HAP-1 (cell line): ENCODE results near the gene RADIL.

Source experiments
- DNase-seq, 2 experiments: peaks; one replicate each; pipeline ENCODE4 v3.0.0-alpha.2; 2016 to 2020; ENCODE audit warnings: low spot score in 2 of 2
- H3K27me3 ChIP-seq: fragments of 250-450 bp; sonication (Bioruptor Pico); 2 replicates; pipeline ENCODE4 v1.5.1; 2020; ENCODE audit warnings: low read depth, mild to moderate bottlenecking, moderate library complexity
- H3K36me3 ChIP-seq: fragments of 250-450 bp; sonication (Bioruptor Pico); replicated peaks from 2 replicates; pipeline ENCODE4 v1.5.1; 2020; ENCODE audit warnings: mild to moderate bottlenecking
- H3K4me1 ChIP-seq: fragments of 250-450 bp; sonication (Bioruptor Pico); 2 replicates; pipeline ENCODE4 v1.5.1; 2020; ENCODE audit warnings: mild to moderate bottlenecking
- H3K4me3 ChIP-seq: fragments of 250-450 bp; sonication (Bioruptor Pico); 2 replicates; pipeline ENCODE4 v1.5.1; 2020; ENCODE audit warnings: mild to moderate bottlenecking, moderate library complexity
- H3K9me3 ChIP-seq: fragments of 250-450 bp; sonication (Bioruptor Pico); 2 replicates; pipeline ENCODE4 v1.5.1; 2020; ENCODE audit warnings: mild to moderate bottlenecking, moderate library complexity
- in situ Hi-C: fragments of 300-500 bp; cut with MboI; formaldehyde crosslinking; loops from 3 replicates; pipeline ENCODE4 v1.14.3; 2020; ENCODE audit warnings: low sequenced_read_pairs, inconsistent platforms, mixed read lengths

The RADIL gene

GRCh38 chr7:4854916-4855315, 28.6 kb downstream of the RADIL start:
- H3K9me3 ChIP-seq = no peaks in the 10 kb centered on the region
- in situ Hi-C loops = no loop called here
- no peaks in the 10 kb centered on the region for H3K27me3 ChIP-seq
- H3K4me1 ChIP-seq = peaks cover under 1% of the 10 kb centered on the region; the same call in 1 of the 2 replicates
- DNase-seq = no peak
- H3K4me3 ChIP-seq = no peak overlapping the region
- H3K36me3 ChIP-seq = no peaks in the 10 kb centered on the region

DNA sequence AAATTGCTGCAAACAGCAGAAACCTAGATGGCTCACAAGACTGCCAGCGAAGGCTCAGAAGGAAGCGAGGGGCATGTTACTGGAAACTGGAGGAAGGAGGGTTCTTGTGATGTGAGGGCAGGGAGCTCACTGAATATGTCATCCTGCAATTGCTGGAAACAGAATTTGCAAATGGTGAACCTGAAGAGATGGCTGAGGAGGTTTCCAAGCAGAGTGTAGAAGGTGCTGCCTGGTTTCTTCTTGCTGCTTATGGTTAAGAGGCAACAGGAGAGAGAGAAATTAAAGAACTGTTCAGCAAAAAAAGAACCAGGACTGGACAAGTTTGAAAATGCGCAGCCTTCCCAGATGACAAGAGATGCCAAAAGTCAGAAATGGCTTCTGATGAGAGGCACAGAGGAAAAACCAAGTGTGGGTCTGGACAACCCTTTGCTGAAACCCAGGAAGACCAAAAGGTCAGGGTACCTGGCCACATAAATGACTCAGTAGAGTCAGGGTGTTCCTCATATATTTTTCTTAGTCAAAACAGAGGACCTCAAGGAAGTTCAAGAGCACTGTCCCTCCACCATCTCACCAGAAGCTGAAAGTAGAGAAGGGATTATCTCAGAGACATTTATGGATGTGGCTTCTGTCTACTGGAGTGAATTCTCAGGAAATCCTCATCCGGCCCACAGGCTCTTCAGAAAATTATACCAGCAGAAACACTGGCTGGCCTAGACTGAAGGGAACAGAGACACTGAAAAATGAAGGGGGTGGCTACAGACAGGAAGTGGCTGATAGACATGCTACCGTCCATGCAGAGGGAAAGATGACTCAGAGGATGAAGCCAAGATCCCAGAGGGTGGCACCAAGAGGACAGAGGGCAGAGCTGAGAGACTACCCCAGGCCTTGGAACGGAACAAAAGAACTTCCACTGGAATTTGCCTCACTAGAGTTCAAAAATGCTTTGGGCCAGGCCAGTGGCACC, 31.8 kb downstream of the RADIL start:
- no peak for DNase-seq
- in situ Hi-C loops = no loop called here
- Histone ChIP-seq H3K9me3 (no peaks in the 10 kb centered on the region), H3K4me3 (no peak overlapping the region), H3K36me3 (no peaks in the 10 kb centered on the region), H3K4me1 (peaks cover 9% of the 10 kb centered on the region), H3K27me3 (no peaks in the 10 kb centered on the region)

- Histone ChIP-seq H3K4me1 (peaks cover 9% of the 10 kb centered on the region), H3K36me3 (no peaks in the 10 kb centered on the region), H3K9me3 (no peaks in the 10 kb centered on the region), H3K4me3 (no peak overlapping the region), H3K27me3 (no peaks in the 10 kb centered on the region)
- in situ Hi-C loops = no loop called here
- no peak for DNase-seq
These were observed 33.2 kb downstream of the RADIL start for GRCh38 chr7:4850262-4850795.

- Histone ChIP-seq H3K4me1 (peaks cover 9% of the 10 kb centered on the region), H3K27me3 (no peaks in the 10 kb centered on the region), H3K9me3 (no peaks in the 10 kb centered on the region), H3K4me3 (no peak overlapping the region), H3K36me3 (no peaks in the 10 kb centered on the region)
- DNase-seq = peak; percentile 28 to 59
- in situ Hi-C loops = no loop called here
These were observed 34.1 kb downstream of the RADIL start for GRCh38 chr7:4849390-4849789.

DNA sequence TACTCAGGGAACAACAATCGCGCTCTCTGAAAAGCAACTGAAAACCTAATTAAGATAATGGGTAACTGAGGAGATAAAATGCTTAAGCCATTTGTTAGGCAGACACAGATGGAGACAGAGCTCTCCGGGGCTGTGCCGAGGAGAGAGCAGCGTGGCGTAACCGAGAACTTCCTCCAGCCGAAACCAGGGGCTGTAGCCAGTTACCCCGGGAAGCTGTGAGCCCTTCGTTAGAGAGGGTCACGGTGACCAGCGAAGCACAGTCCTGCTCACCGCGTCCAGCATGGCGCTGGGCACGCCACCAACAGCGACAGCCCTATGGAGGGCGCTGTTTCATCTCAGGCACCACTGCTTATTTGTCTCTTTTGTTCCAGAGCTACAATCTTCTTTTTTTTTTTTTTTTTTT, 37.8 kb downstream of the RADIL start:
- Histone ChIP-seq H3K36me3 (no peaks in the 10 kb centered on the region), H3K4me1 (peaks cover 9% of the 10 kb centered on the region), H3K4me3 (no peak overlapping the region), H3K27me3 (no peaks in the 10 kb centered on the region), H3K9me3 (no peaks in the 10 kb centered on the region)
- DNase-seq = no peak
- in situ Hi-C loops = no loop called here

- H3K4me1 ChIP-seq = no peaks in the 10 kb centered on the region
- H3K36me3 ChIP-seq = no peaks in the 10 kb centered on the region
- DNase-seq = no peak
- H3K4me3 ChIP-seq = no peak overlapping the region
- H3K9me3 ChIP-seq = no peaks in the 10 kb centered on the region
- in situ Hi-C loops = no loop called here
- no peaks in the 10 kb centered on the region for H3K27me3 ChIP-seq
These were observed 41.0 kb downstream of the RADIL start for GRCh38 chr7:4842319-4843064.

DNA sequence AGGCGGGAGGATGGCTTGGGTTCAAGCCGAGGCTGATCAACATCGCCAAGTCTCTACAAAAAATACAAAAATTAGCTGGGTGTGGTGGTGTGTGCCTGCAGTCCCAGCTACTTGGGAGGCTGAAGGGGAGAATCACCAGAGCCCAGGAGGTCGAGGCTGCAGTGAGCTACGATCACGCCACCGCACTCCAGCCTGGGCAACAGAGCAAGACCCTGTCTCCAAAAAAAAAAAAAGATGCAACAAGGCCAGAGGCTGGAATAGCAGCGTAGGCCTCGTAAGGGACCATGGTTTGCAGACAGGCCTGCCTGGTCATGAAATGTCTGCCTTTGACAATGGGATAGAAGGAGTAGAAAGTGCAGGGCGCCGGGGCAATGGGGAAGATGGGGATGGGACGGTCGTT, 41.7 kb downstream of the RADIL start:
- Histone ChIP-seq H3K36me3 (no peaks in the 10 kb centered on the region), H3K27me3 (no peaks in the 10 kb centered on the region), H3K9me3 (no peaks in the 10 kb centered on the region), H3K4me1 (no peaks in the 10 kb centered on the region), H3K4me3 (no peak overlapping the region)
- DNase-seq = no peak
- in situ Hi-C loops = no loop called here

DNA sequence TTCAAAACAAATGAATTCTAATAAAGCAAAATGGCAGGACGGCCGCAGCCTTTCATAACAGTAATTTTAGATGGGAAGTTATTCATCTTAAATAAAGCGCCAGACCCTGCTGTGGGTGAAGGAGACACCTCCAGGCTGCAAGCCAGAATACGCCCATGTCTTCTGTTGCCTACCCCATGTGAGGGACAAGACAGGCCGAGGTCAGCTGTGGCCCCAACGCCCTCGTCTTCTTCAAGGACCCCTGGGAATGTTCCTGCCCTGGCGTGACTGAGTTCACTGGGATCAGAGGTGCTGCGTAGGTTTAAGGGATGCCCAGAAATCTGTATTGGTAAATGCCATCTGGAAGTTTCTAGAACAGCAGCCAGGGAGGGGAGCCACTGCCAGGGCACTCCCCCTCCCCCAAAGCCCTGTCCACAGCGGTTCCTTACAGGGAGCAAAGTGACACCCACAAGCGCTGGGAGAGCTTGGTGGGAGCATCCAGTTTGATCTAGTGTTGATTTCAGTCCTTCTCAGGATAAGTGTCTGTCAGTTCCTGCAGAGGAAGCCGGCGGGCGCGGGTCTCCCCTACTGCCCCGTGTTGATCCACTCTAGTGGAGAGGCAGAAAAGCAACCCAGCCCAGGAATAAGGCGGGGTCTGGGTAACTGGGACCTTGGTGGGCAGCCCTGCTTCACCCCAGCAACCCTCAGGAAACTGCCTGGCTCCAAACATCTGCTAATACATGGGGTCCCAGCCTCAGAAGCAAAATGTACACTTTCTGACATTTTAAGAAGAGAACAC, 42.3 kb downstream of the RADIL start:
- Histone ChIP-seq H3K36me3 (no peaks in the 10 kb centered on the region), H3K4me3 (no peak overlapping the region), H3K4me1 (no peaks in the 10 kb centered on the region), H3K27me3 (no peaks in the 10 kb centered on the region), H3K9me3 (no peaks in the 10 kb centered on the region)
- DNase-seq = peak in 1 of 2 experiments; percentile 2
- in situ Hi-C loops = no loop called here

DNA sequence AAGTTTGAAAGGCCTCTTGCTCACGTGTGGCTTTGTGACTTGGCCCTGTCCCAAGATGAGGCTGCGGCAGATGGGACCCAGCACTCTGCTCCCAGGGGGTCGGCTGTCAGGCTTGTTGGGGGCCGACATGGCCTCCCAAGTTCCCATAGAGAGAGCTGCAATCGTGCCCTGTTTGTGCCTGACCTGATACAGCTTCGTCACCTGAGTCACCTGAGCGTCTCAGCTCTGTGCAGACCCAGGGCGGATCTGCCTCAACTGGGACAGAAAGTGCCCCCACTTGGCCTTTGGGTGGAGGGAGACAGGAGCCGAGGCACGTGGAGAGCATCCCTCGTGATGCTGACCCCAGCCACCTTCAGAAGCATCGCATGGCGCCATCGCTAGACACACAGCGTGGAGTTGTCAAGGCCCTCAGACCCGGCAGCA, 43.4 kb downstream of the RADIL start:
- Histone ChIP-seq H3K4me3 (no peak overlapping the region), H3K36me3 (no peaks in the 10 kb centered on the region), H3K27me3 (no peaks in the 10 kb centered on the region), H3K4me1 (no peaks in the 10 kb centered on the region), H3K9me3 (no peaks in the 10 kb centered on the region)
- in situ Hi-C loops = no loop called here
- no peak for DNase-seq

DNA sequence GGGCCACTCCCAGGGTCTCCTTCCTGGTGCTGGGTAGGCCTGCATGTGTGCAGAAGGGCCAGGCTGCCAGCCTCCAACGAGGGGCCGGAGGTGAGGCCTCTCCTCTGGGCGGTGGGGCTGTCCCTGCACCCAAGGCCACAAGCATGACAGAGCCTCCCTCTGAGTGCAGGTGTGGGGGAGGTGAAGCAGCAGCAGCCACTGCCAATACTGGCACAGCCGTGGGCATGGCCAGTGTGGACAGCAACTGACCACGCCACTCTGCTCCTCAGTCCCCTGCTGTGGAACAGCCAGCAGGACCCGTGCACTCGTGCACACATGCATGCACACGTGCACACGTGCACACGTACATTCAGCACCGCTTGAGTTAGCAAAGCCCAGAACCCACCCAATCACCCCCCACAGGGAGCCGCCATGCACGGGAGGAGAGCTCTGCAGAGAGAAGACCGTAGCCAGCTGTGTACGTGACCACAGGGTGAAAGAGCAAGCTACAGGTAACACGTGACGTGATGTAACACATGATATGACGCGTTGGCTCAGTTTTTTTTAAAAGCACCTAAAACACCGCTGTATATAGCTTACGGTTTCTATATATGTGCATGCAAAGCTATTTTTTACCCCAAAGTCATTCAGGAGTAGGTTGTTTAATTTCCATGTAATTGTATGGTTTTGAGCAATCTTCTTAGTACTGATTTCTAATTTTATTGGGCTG, 44.7 kb downstream of the RADIL start:
- H3K4me1 ChIP-seq = no peaks in the 10 kb centered on the region
- H3K4me3 ChIP-seq = no peak overlapping the region
- H3K27me3 ChIP-seq = no peaks in the 10 kb centered on the region
- no peaks in the 10 kb centered on the region for H3K36me3 ChIP-seq
- in situ Hi-C loops = no loop called here
- DNase-seq = no peak
- no peaks in the 10 kb centered on the region for H3K9me3 ChIP-seq

DNA sequence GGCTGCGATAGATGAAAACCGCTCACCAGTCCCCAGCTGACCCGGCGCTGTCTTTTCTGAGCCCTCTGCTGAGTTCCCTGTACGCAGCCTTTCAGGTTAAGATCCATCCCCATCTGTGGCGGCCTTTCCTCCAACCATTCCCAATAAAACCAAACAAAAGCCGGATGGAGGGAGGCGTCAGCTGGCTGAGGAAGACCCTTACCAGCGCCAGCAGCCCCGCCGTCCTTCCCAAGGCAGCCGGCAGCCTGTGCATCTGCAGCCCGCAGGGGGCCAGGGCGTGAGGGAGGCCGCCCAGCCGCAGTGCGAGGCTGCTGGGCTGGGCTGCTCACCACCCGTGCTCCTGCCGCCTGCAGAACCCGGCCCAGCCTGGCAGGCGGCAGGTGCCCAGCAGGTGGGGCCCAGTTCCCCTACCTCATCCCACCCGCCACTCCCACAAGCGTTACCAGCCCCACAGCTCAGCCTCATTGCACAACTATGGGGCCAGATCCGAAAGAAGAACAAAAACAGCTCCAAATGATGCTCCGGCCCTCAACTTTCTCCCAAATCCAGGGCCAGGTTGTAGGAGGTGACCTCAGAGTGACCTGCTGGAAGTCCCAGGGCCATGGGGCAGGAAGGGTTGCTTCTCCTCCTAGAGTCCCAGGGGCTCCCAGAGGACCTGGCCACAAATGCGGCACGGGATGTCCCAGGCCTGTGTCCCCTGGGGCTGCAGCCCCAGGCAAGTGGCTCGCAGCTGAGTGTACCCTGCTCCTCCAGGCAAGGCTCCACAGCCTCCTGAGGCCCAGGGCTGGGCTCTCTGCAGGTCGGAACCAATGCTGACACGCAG, 45.5 kb downstream of the RADIL start:
- no peak overlapping the region for H3K4me3 ChIP-seq
- in situ Hi-C loops = no loop called here
- H3K4me1 ChIP-seq = no peaks in the 10 kb centered on the region
- H3K36me3 ChIP-seq = no peaks in the 10 kb centered on the region
- no peaks in the 10 kb centered on the region for H3K9me3 ChIP-seq
- no peaks in the 10 kb centered on the region for H3K27me3 ChIP-seq
- DNase-seq = no peak

- H3K27me3 ChIP-seq = no peaks in the 10 kb centered on the region
- no peak overlapping the region for H3K4me3 ChIP-seq
- no peaks in the 10 kb centered on the region for H3K9me3 ChIP-seq
- in situ Hi-C loops = no loop called here
- DNase-seq = no peak
- no peaks in the 10 kb centered on the region for H3K4me1 ChIP-seq
- H3K36me3 ChIP-seq = no peaks in the 10 kb centered on the region
These were observed 46.3 kb downstream of the RADIL start for GRCh38 chr7:4837041-4837802.
